ENCODE measurements around the gene PROK1.

DNA sequence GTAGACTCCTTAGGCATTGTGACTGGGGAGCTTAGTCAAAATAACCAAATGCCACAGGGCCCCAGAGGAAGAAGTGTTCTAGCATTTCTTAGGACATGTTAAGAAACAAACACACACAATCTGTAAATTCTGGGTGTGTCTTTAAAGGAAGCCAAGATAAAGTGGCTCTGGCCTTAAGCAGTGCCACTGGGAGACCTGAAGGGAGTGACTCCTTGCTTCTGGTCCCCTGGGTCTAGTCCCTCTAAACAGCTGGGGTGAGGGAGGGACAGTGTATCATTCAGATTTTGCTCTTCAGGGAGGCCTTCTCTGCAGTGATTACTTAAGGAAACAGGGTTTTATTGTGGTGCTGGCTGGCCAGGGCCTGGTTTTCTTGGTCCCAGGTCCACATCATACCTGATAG is 9.1 kb upstream of the PROK1 start:
- TF ChIP-seq CTCF (IDR thresholded peaks at IDR 0.05) (no peak), POLR2A (IDR thresholded peaks at IDR 0.05) (no peak)

Measured in ovary (tissue), 3 donors.